ENCODE measurements around the gene MKNK1.

MKNK1 gene

DNA sequence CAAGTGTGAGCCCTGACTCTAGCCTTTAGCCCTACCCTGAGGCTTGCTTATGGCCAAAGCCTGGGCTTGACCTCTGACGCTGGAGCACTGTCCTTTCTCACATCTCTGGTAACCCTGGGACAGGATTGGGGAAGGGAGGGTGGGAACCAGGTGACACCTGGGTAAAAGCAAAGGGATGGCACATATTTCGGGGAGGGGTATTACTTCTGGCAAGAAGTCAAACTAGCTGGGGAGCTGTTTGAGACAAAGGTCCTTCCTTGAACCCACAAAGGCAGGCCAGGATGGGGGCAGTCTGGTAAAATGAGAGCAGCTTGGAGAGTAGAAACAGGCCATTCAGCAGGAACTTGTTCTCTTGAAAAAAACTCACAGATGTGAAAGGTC, 10.5 kb upstream of the MKNK1 start:
- ATAC-seq = no peak
- TF ChIP-seq, protein P1, sequence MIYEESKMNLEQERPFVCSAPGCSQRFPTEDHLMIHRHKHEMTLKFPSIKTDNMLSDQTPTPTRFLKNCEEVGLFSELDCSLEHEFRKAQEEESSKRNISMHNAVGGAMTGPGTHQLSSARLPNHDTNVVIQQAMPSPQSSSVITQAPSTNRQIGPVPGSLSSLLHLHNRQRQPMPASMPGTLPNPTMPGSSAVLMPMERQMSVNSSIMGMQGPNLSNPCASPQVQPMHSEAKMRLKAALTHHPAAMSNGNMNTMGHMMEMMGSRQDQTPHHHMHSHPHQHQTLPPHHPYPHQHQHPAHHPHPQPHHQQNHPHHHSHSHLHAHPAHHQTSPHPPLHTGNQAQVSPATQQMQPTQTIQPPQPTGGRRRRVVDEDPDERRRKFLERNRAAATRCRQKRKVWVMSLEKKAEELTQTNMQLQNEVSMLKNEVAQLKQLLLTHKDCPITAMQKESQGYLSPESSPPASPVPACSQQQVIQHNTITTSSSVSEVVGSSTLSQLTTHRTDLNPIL (CRISPR knock-in tag; IDR thresholded peaks at IDR 0.05; ENCODE audit: low read depth) = no peak
- TF ChIP-seq CSRNP3 (CRISPR knock-in tag; IDR thresholded peaks at IDR 0.05) (no peak), ZNF8 (CRISPR knock-in tag; IDR thresholded peaks at IDR 0.05) (no peak), ZFP30 (CRISPR knock-in tag; IDR thresholded peaks at IDR 0.05) (no peak), ISL1 (CRISPR knock-in tag; IDR thresholded peaks at IDR 0.05) (no peak), ZC3H10 (CRISPR knock-in tag; IDR thresholded peaks at IDR 0.05) (no peak), PPARA (CRISPR knock-in tag; IDR thresholded peaks at IDR 0.05; ENCODE audit: borderline replicate concordance) (no peak), ZNF70 (CRISPR knock-in tag; IDR thresholded peaks at IDR 0.05) (no peak)

DNA sequence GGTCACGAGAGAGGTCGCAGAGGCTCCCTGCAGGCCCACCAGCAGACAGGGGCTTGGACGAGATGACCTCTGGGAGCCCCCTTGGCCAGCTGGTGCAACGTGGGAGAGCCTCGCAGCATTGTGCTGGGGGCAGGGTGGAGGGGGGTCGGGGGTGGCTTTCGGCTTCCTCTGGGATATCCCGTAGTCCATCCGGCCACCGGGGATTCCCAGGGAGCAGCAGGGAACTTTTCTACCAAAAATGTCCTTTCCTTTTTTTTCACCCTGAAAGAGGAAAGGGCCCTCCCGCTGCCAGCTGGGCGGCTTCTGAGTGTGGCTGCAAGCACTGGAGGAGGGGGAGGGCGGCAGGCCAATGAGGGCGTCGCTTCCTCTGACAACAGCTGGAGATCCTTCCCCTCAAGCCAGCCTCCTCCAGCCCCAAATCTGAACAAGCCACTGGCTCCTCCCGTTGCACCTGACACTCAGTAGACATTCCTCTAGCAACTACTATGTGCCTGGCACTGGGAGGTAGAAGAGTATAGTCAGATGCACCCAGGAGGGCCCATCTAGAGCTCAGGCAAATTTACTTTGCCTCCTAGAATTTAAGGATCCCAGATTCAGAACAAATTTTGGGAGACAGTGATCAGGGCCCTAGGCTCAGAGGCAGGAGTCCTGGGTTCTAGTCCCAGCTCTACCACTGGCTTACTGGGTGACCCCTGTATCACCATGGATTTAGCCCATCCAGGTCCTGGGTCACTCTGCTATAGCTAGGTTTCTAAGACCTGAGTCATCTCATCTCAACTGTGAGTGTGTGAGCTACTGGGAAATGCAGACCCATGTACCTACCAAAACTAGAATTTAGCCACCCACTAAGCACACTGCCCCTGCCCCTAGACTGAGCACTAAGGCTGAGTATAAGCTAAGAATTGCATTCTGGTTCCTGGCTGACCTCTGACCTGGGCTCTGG, 9.9 kb upstream of the MKNK1 start:
- TF ChIP-seq ZNF8 (CRISPR knock-in tag; IDR thresholded peaks at IDR 0.05) = no peak
- TF ChIP-seq ARNTL (CRISPR knock-in tag; IDR thresholded peaks at IDR 0.05; ENCODE audit: borderline replicate concordance, low read depth) = no peak
- no peak for TF ChIP-seq ZC3H10 (CRISPR knock-in tag; IDR thresholded peaks at IDR 0.05)
- TF ChIP-seq POU6F1 (CRISPR knock-in tag; IDR thresholded peaks at IDR 0.05; ENCODE audit: borderline replicate concordance, low read depth) = no peak
- TF ChIP-seq OSR1 (CRISPR knock-in tag; IDR thresholded peaks at IDR 0.05) = no peak
- TF ChIP-seq ESRRG (CRISPR knock-in tag; IDR thresholded peaks at IDR 0.05) = no peak
- no peak for TF ChIP-seq TSHZ2 (CRISPR knock-in tag; IDR thresholded peaks at IDR 0.05)
- TF ChIP-seq TCF4 (CRISPR knock-in tag; IDR thresholded peaks at IDR 0.05; ENCODE audit: borderline replicate concordance) = no peak
- TF ChIP-seq SNAI2 (CRISPR knock-in tag; IDR thresholded peaks at IDR 0.05) = no peak
- no peak for ATAC-seq

- no peak for TF ChIP-seq GLIS3 (CRISPR knock-in tag; IDR thresholded peaks at IDR 0.05)
- no peak for TF ChIP-seq ZNF8 (CRISPR knock-in tag; IDR thresholded peaks at IDR 0.05)
- no peak for TF ChIP-seq ZNF565 (CRISPR knock-in tag; conservative IDR thresholded peaks at IDR 0.05; ENCODE audit: low read depth)
- TF ChIP-seq ZNF70 (CRISPR knock-in tag; IDR thresholded peaks at IDR 0.05) = no peak
- TF ChIP-seq BACH2 (CRISPR knock-in tag; IDR thresholded peaks at IDR 0.05; ENCODE audit: borderline replicate concordance) = no peak
- TF ChIP-seq POU6F1 (CRISPR knock-in tag; IDR thresholded peaks at IDR 0.05; ENCODE audit: borderline replicate concordance, low read depth) = no peak
- TF ChIP-seq TOX (CRISPR knock-in tag; IDR thresholded peaks at IDR 0.05; ENCODE audit: borderline replicate concordance) = no peak
- TF ChIP-seq CSRNP3 (CRISPR knock-in tag; IDR thresholded peaks at IDR 0.05) = no peak
- TF ChIP-seq OSR1 (CRISPR knock-in tag; IDR thresholded peaks at IDR 0.05) = no peak
- no peak for ATAC-seq
These were observed 9.0 kb upstream of the MKNK1 start for GRCh38 chr1:46612937-46613660.
